ENCODE results near the gene AIPL1. TPM values are rescaled to one million over a fixed set of nuclear protein-coding genes. Genes with fewer than 3 reads are reported as not detected.

The AIPL1 gene
- total RNA-seq, 1 experiment from 2014 or later, result not detected

- Histone ChIP-seq H3K36me3 (ENCODE audit: insufficient read depth, low read length, poor library complexity, severe bottlenecking) (peaks cover under 1% of the 10 kb centered on the region), H3K4me3 (ENCODE audit: low read depth, low read length, poor library complexity, severe bottlenecking) (no peak overlapping the region), H3K9me3 (ENCODE audit: low read depth, low read length, poor library complexity, severe bottlenecking) (no peaks in the 10 kb centered on the region), H3K4me1 (ENCODE audit: insufficient read depth, low read length, poor library complexity, severe bottlenecking) (no peaks in the 10 kb centered on the region), H3K27ac (ENCODE audit: low read depth, low read length, poor library complexity, severe bottlenecking) (no peak overlapping the region), H3K27me3 (replicated peaks; ENCODE audit: insufficient read depth, low read depth, low read length, poor library complexity) (no peaks in the 10 kb centered on the region)
- no TSS peak for BruUV-seq (replicated peaks)
- CTCF ChIA-PET, result no interaction called here
- POLR2A ChIA-PET (ENCODE audit: low non-redundant PET), result no interaction called here
- TF ChIP-seq EZH2 (IDR thresholded peaks at IDR 0.05; ENCODE audit: borderline replicate concordance, low read depth, low read length, poor library complexity, severe bottlenecking) (no peak), CTCF (conservative IDR thresholded peaks at IDR 0.05; ENCODE audit: low read depth, low read length) (no peak)
- intact Hi-C loops (cut with micrococcal nuclease; ENCODE audit: unreplicated experiment), result no loop called here
- DNase-seq (ENCODE audit: low spot score), result no peak
These were observed 20.4 kb upstream of the AIPL1 start for GRCh38 chr17:6455321-6455705.

- POLR2A ChIA-PET (ENCODE audit: low non-redundant PET), result no interaction called here
- no peak for TF ChIP-seq CTCF (conservative IDR thresholded peaks at IDR 0.05; ENCODE audit: low read depth, low read length)
- TF ChIP-seq EZH2 (IDR thresholded peaks at IDR 0.05; ENCODE audit: borderline replicate concordance, low read depth, low read length, poor library complexity, severe bottlenecking), result no peak
- Histone ChIP-seq H3K36me3 (ENCODE audit: insufficient read depth, low read length, poor library complexity, severe bottlenecking) (peaks cover 7% of the 10 kb centered on the region), H3K4me3 (ENCODE audit: low read depth, low read length, poor library complexity, severe bottlenecking) (no peak overlapping the region), H3K9me3 (ENCODE audit: low read depth, low read length, poor library complexity, severe bottlenecking) (no peaks in the 10 kb centered on the region), H3K27me3 (replicated peaks; ENCODE audit: insufficient read depth, low read depth, low read length, poor library complexity) (no peaks in the 10 kb centered on the region), H3K27ac (ENCODE audit: low read depth, low read length, poor library complexity, severe bottlenecking) (no peak overlapping the region), H3K4me1 (ENCODE audit: insufficient read depth, low read length, poor library complexity, severe bottlenecking) (no peaks in the 10 kb centered on the region)
- no TSS peak for BruUV-seq (replicated peaks)
- CTCF ChIA-PET, result interaction anchor here (0.6 kb wide), 1 partner anchor 18 kb away, joined by 3 read pairs; no protein-coding TSS in a partner anchor
- DNase-seq (ENCODE audit: low spot score), result no peak
- intact Hi-C loops (cut with micrococcal nuclease; ENCODE audit: unreplicated experiment), result no loop called here
These were observed 19.8 kb upstream of the AIPL1 start for GRCh38 chr17:6454495-6455320.

GRCh38 chr17:6453279-6454024 lies 18.5 kb upstream of the AIPL1 start:
- no peak overlapping the region for H3K27ac ChIP-seq (ENCODE audit: low read depth, low read length, poor library complexity, severe bottlenecking)
- TF ChIP-seq CTCF (conservative IDR thresholded peaks at IDR 0.05; ENCODE audit: low read depth, low read length) (no peak), EZH2 (IDR thresholded peaks at IDR 0.05; ENCODE audit: borderline replicate concordance, low read depth, low read length, poor library complexity, severe bottlenecking) (no peak)
- no peak overlapping the region for H3K4me3 ChIP-seq (ENCODE audit: low read depth, low read length, poor library complexity, severe bottlenecking)
- no peaks in the 10 kb centered on the region for H3K27me3 ChIP-seq (replicated peaks; ENCODE audit: insufficient read depth, low read depth, low read length, poor library complexity)
- POLR2A ChIA-PET (ENCODE audit: low non-redundant PET), result no interaction called here
- H3K36me3 ChIP-seq (ENCODE audit: insufficient read depth, low read length, poor library complexity, severe bottlenecking), result peaks cover 17% of the 10 kb centered on the region
- H3K4me1 ChIP-seq (ENCODE audit: insufficient read depth, low read length, poor library complexity, severe bottlenecking), result no peaks in the 10 kb centered on the region
- no TSS peak for BruUV-seq (replicated peaks)
- CTCF ChIA-PET, result no interaction called here
- DNase-seq (ENCODE audit: low spot score), result no peak
- intact Hi-C loops (cut with micrococcal nuclease; ENCODE audit: unreplicated experiment), result no loop called here
- no peaks in the 10 kb centered on the region for H3K9me3 ChIP-seq (ENCODE audit: low read depth, low read length, poor library complexity, severe bottlenecking)

Measured in A673 (cell line).